Measurements from ENCODE around the gene ARMH3. TPM values are rescaled to one million over a fixed set of nuclear protein-coding genes. Genes with fewer than 3 reads are reported as not detected.
A peak's percentile ranks its signal among the peaks of the same experiment; 100 is the strongest.

Gene ARMH3
- total and polyA plus RNA-seq, 10 of the 15 experiments (the other 5 are each of a cell fraction or from before 2014, with no cell fraction given): 13.0 to 33.0 (median 16.4) TPM

DNA sequence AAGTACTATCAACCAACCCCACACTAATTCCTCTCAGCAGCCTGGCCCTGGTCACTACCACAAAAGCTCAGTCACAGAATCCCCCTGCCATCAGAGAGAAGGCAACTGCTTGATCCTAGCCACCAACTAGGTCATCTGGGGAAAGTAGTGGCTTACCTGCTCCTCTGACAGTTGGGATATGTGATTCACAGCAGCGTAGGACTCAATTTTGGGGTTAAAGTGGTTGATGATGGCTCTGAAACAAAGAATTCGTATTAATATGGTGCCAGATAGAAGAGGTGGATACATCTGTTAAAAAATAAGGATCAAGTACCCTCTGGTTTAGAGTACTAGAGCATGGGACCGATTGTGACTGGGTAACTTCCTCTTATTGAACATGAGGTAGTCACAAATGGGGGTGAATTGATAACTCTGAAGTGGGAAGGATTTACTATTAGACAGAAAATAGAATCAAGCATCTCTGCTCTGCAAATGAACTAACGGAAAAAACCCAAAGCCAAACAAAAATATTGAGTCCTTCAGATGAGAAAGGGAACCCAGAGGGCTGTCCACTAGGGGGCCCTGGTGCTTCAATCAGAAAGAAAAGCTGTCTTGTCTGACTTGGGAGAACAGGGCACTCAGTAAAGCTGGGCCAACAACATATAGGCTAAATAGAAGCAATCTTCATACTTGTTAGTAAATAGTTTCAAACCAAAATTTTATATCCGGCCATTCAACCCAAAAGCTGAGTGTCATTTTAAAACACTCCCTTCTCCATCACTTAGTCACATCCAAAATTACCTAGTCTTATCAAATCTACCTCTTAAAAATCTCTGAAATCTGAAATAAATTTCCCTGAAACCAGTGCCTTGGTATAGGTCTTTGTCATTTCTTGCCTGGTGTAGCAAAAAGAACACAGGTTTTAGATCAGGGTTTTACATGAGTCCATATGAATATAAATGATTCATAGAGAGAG, 166.4 kb downstream of the ARMH3 start (continued):
- no peak for TF ChIP-seq MTA3 (IDR thresholded peaks at IDR 0.05; ENCODE audit: borderline replicate concordance, low read length)
- TF ChIP-seq, protein P1, sequence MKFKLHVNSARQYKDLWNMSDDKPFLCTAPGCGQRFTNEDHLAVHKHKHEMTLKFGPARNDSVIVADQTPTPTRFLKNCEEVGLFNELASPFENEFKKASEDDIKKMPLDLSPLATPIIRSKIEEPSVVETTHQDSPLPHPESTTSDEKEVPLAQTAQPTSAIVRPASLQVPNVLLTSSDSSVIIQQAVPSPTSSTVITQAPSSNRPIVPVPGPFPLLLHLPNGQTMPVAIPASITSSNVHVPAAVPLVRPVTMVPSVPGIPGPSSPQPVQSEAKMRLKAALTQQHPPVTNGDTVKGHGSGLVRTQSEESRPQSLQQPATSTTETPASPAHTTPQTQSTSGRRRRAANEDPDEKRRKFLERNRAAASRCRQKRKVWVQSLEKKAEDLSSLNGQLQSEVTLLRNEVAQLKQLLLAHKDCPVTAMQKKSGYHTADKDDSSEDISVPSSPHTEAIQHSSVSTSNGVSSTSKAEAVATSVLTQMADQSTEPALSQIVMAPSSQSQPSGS (IDR thresholded peaks at IDR 0.05; ENCODE audit: low read length): no peak
- peak; percentile 53; the same call in 1 of the 2 replicates for TF ChIP-seq FOXM1 (IDR thresholded peaks at IDR 0.05; ENCODE audit: low read depth, low read length)
- no peak for TF ChIP-seq TCF7 (IDR thresholded peaks at IDR 0.05; ENCODE audit: borderline replicate concordance)
- TF ChIP-seq SMAD1 (IDR thresholded peaks at IDR 0.05; ENCODE audit: low read depth, partially characterized antibody): no peak
- TF ChIP-seq, protein P2, sequence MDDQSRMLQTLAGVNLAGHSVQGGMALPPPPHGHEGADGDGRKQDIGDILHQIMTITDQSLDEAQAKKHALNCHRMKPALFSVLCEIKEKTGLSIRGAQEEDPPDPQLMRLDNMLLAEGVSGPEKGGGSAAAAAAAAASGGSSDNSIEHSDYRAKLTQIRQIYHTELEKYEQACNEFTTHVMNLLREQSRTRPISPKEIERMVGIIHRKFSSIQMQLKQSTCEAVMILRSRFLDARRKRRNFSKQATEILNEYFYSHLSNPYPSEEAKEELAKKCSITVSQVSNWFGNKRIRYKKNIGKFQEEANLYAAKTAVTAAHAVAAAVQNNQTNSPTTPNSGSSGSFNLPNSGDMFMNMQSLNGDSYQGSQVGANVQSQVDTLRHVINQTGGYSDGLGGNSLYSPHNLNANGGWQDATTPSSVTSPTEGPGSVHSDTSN (IDR thresholded peaks at IDR 0.05; ENCODE audit: insufficient replicate concordance, low read depth, low read length): no peak
- no peak for TF ChIP-seq CBX3 (IDR thresholded peaks at IDR 0.05; ENCODE audit: borderline replicate concordance, low read depth)
- TF ChIP-seq, protein P3, sequence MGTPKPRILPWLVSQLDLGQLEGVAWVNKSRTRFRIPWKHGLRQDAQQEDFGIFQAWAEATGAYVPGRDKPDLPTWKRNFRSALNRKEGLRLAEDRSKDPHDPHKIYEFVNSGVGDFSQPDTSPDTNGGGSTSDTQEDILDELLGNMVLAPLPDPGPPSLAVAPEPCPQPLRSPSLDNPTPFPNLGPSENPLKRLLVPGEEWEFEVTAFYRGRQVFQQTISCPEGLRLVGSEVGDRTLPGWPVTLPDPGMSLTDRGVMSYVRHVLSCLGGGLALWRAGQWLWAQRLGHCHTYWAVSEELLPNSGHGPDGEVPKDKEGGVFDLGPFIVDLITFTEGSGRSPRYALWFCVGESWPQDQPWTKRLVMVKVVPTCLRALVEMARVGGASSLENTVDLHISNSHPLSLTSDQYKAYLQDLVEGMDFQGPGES (IDR thresholded peaks at IDR 0.05): no peak
- no peak for TF ChIP-seq SIN3A (IDR thresholded peaks at IDR 0.05; ENCODE audit: low read depth, low read length)
- no peak for TF ChIP-seq POU2F2 (IDR thresholded peaks at IDR 0.05; ENCODE audit: borderline replicate concordance, low read depth, low read length)
- TF ChIP-seq PAX5 (IDR thresholded peaks at IDR 0.05; ENCODE audit: borderline replicate concordance, low read depth, low read length): no peak
- TF ChIP-seq MYC (IDR thresholded peaks at IDR 0.05; ENCODE audit: insufficient read depth, insufficient read length, insufficient replicate concordance, low read length, severe bottlenecking): no peak
- TF ChIP-seq MEF2A (IDR thresholded peaks at IDR 0.05; ENCODE audit: insufficient read depth, low read depth, low read length): peak; percentile 53; the same call in 1 of the 2 replicates
- no peak for TF ChIP-seq TAF1 (IDR thresholded peaks at IDR 0.05; ENCODE audit: borderline replicate concordance, low read depth, low read length)
- TF ChIP-seq CHD4 (IDR thresholded peaks at IDR 0.05): no peak
- no peak for TF ChIP-seq LARP7 (IDR thresholded peaks at IDR 0.05)
- no peak for TF ChIP-seq HCFC1 (IDR thresholded peaks at IDR 0.05; ENCODE audit: low read length)
- no peak for TF ChIP-seq STAT3 (IDR thresholded peaks at IDR 0.05; ENCODE audit: low read depth, low read length)
- TF ChIP-seq, protein P4, sequence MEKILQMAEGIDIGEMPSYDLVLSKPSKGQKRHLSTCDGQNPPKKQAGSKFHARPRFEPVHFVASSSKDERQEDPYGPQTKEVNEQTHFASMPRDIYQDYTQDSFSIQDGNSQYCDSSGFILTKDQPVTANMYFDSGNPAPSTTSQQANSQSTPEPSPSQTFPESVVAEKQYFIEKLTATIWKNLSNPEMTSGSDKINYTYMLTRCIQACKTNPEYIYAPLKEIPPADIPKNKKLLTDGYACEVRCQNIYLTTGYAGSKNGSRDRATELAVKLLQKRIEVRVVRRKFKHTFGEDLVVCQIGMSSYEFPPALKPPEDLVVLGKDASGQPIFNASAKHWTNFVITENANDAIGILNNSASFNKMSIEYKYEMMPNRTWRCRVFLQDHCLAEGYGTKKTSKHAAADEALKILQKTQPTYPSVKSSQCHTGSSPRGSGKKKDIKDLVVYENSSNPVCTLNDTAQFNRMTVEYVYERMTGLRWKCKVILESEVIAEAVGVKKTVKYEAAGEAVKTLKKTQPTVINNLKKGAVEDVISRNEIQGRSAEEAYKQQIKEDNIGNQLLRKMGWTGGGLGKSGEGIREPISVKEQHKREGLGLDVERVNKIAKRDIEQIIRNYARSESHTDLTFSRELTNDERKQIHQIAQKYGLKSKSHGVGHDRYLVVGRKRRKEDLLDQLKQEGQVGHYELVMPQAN (conservative IDR thresholded peaks at IDR 0.05): no peak
